Loucy (cell line): ENCODE data around the gene PRH2.

Experiments
- EZH2phosphoT487 ChIP-seq: fragments of 200-600 bp; IDR thresholded peaks from 2 replicates; pipeline ENCODE4 v1.6.1; 2018; ENCODE audit warnings: antibody characterized with exemption, mild to moderate bottlenecking, moderate library complexity, borderline replicate concordance
- TF ChIP-seq, protein P1 (sequence below): fragments of 200-600 bp; sonication (generic); conservative IDR thresholded peaks from 2 replicates; pipeline ENCODE4 v1.5.1; 2014; ENCODE audit warnings: mild to moderate bottlenecking, antibody characterized with exemption, low read length

DNA sequence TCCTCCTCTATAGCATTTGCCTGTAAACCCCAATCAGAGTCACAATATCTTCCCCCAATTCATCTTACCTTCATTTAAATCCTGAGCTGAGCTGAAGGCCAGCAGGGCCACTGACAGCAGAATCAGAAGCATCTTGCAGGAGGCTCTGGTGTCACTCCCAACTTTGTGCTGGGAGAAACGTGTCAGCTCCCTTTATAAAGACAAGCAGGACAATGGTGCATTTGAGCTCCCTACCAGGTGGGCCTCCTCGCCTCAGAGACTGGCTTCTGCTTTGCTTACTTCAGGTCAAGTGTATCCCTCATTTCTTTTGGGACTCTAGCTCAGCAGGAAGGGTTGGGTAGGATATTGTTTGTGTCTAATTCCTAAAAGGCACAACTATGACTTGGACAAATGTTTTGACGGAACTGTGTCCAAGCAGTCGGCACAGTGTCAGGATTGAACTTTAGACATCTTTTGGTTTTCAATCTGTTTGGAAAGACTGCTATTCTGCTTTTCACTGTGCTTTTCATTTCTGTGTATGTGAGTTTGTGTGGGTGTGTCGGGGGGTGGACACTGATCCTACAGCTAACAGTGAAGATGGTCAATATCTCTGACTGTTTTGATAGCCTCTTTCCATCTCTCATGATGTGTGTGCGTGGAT lies 44.8 kb upstream of the PRH2 start, which contains the start of gene PRH1:
- TF ChIP-seq, protein P1, sequence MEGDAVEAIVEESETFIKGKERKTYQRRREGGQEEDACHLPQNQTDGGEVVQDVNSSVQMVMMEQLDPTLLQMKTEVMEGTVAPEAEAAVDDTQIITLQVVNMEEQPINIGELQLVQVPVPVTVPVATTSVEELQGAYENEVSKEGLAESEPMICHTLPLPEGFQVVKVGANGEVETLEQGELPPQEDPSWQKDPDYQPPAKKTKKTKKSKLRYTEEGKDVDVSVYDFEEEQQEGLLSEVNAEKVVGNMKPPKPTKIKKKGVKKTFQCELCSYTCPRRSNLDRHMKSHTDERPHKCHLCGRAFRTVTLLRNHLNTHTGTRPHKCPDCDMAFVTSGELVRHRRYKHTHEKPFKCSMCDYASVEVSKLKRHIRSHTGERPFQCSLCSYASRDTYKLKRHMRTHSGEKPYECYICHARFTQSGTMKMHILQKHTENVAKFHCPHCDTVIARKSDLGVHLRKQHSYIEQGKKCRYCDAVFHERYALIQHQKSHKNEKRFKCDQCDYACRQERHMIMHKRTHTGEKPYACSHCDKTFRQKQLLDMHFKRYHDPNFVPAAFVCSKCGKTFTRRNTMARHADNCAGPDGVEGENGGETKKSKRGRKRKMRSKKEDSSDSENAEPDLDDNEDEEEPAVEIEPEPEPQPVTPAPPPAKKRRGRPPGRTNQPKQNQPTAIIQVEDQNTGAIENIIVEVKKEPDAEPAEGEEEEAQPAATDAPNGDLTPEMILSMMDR = no peak
- TF ChIP-seq EZH2phosphoT487 = no peak
